Kidney epithelial cell (primary cell): ENCODE measurements around the gene PARK7. TPM values are rescaled to one million over a fixed set of nuclear protein-coding genes. Genes with fewer than 3 reads are reported as not detected.

Source experiments
- DNase-seq: peaks from one replicate; pipeline ENCODE4 v3.0.0-alpha.2; 2010; ENCODE audit warnings: low read depth
- H3K27me3 ChIP-seq: 2 replicates; pipeline ENCODE4 v1.6.0; 2011; ENCODE audit warnings: low read length; ENCODE audit not compliant: control insufficient read depth, insufficient read depth
- H3K36me3 ChIP-seq: 2 replicates; pipeline ENCODE4 v1.5.1; 2011; ENCODE audit warnings: low read length; ENCODE audit not compliant: control insufficient read depth, insufficient read depth
- H3K4me3 ChIP-seq: 2 replicates; pipeline ENCODE4 v1.5.1; 2011; ENCODE audit warnings: low read depth, mild to moderate bottlenecking, control low read depth, low read length
- CTCF ChIP-seq: IDR thresholded peaks from 2 replicates; pipeline ENCODE4 v1.5.1; 2011; ENCODE audit warnings: mild to moderate bottlenecking, moderate library complexity, low read length, control low read depth, inconsistent platforms; ENCODE audit not compliant: insufficient read depth, poor library complexity, severe bottlenecking
- total RNA-seq: library from RNA; depleted of rRNA; stranded (reverse); fragments of >200 nt; gene quantifications from 2 replicates; pipeline ENCODE4 v1.2.3, GENCODE V29; 2015

The PARK7 gene
- total RNA-seq, 1 donor from 2014 or later, result 228 TPM

- Histone ChIP-seq H3K27me3 (no peaks in the 10 kb centered on the region), H3K4me3 (peak overlapping the region; percentile 49), H3K36me3 (no peaks in the 10 kb centered on the region)
- DNase-seq, result peak; percentile 67
- TF ChIP-seq CTCF, result no peak
Observed at GRCh38 chr1:7953850-7954609, 7.5 kb upstream of the PARK7 start.

GRCh38 chr1:7954683-7955082 lies 6.8 kb upstream of the PARK7 start:
- no peak for TF ChIP-seq CTCF
- Histone ChIP-seq H3K27me3 (no peaks in the 10 kb centered on the region), H3K4me3 (peak overlapping the region; percentile 49), H3K36me3 (no peaks in the 10 kb centered on the region)
- no peak for DNase-seq

GRCh38 chr1:7956218-7957032 lies 5.1 kb upstream of the PARK7 start:
- no peak for TF ChIP-seq CTCF
- Histone ChIP-seq H3K27me3 (no peaks in the 10 kb centered on the region), H3K36me3 (no peaks in the 10 kb centered on the region), H3K4me3 (no peak overlapping the region)
- no peak for DNase-seq

- no peak for TF ChIP-seq CTCF
- Histone ChIP-seq H3K4me3 (no peak overlapping the region), H3K36me3 (peaks cover 3% of the 10 kb centered on the region), H3K27me3 (no peaks in the 10 kb centered on the region)
- DNase-seq, result no peak
Observed at GRCh38 chr1:7960165-7960564, 1.3 kb upstream of the PARK7 start.

DNA sequence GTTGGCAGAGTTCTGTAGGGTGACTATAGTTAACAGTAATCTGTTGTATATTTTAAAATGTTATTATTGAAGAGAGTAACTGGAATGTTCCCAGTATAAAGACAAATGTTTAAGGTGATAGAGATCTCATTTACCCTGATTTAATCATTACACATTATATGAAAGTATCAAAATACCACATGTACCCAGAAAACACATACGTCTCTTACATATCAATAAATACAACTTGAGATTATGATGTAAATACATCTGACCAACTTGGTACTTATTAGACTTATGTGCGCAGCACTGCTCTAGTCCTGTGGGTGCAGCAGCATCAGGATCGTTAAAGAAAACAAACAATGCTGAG lies 670 bp upstream of the PARK7 start:
- H3K27me3 ChIP-seq, result no peaks in the 10 kb centered on the region
- peaks cover 3% of the 10 kb centered on the region for H3K36me3 ChIP-seq
- peak overlapping the region; percentile 92 for H3K4me3 ChIP-seq
- DNase-seq, result no peak
- TF ChIP-seq CTCF, result no peak
